GM19438 (cell line): ENCODE data around the gene COX20.
"Not testable (repeated sequence)": the region's sequence is repeated elsewhere in the genome, so short reads cannot be mapped to it uniquely, and the experiment has no call there.

Source experiments
- ATAC-seq: cut with Tn5 transposase; IDR thresholded peaks from one replicate; pipeline ENCODE4 v1.9.1; 2021; ENCODE audit warnings: low read depth; ENCODE audit not compliant: unreplicated experiment

Gene COX20, protein sequence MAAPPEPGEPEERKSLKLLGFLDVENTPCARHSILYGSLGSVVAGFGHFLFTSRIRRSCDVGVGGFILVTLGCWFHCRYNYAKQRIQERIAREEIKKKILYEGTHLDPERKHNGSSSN

DNA sequence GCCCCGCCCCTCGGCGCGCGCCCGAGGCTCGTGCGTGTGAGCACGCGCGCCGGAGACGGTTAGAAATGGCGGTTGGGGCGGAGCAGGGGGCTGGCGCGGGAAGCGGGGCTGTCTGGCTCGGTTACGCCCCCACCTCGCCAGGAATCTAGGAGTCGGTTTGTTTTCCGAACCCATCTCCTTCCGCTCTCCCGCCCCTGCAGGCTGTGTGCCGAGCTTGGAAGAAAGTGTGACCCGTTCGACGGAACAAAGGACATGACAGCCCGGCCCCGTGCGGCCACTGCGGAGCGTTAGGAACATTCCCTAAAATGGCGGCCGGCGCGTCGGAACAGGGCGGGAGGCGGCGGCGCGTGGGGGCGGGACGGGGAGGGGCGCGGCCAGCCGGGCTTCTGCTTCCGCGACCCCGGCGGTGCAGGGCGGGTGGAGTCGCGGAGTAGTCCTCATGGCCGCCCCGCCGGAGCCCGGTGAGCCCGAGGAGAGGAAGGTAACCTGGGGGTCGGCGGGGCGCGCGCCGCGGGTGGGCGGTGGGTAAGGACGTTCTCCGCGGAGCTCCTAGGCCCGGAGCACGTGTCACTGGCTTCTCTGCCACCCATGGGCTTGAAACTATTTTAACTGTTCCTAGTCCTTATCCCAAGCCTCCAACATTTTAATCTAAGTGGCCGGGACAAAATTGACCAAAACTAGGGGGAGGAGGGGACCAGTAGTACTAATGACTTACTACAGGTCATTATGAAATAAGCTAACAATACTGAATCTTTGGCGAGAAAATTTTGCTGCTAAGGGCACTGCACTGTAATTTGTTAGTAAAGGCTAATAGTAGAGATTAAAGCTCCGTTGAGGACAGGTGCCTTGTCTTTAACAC is at the start of gene COX20:
TSS of gene COX20 (plus strand) at position 383 of the 859 bp plus-strand sequence. CDS start at position 440, 57 bp downstream.
- ATAC-seq, result peak; percentile 56

DNA sequence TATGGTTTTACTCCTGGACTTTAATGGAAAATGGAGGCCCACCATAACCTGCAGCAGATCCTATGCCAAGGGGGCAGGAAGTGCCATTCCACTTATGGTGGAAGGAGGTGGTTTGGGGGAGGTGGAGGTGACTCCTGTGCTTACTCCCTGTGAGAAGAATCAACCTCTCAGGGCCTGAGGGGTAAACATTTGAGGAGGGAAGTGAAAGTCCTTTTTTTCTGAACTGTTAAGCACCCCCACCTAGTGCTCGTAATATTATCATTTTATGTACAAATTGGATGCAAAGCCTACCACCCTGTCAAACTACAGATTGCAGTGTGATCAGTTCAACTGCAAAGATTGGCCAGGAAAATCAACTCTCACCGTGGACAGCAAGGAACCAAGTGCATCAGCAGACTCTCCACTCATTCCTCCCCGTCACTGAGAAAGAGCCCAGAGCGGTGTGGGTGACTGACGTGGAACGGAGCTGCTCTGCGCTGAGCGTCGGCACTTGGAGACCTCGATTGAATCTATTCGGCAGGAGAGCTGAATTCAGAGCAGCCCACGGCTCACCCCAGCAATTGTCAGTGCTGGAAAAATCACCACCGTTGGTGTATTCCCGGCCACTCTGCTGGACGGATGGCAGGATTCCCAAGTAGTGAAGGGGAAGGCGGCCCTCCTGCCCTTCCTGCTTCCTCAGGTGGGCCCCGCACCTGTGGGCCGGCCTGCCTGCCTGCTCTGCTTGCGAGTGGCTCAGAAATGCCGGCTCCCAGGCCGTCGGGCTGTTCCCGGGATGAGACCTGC is 46.8 kb upstream of the COX20 start:
- ATAC-seq, result no peak

DNA sequence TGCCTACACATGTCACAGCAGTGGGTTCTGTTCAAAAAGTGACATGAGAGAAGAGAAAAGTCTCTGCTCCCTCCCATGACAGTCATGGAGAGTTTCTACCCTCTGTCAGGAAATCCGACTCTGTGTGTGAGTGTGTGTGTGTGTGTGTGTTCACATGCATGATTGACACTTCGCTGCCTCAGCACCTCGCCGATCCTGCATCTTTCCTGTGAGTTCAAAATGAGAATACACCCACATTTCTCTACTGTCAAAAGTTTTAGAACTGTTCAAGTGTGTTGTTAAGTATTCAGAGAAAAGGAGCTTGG is 46.2 kb upstream of the COX20 start:
- no peak for ATAC-seq

DNA sequence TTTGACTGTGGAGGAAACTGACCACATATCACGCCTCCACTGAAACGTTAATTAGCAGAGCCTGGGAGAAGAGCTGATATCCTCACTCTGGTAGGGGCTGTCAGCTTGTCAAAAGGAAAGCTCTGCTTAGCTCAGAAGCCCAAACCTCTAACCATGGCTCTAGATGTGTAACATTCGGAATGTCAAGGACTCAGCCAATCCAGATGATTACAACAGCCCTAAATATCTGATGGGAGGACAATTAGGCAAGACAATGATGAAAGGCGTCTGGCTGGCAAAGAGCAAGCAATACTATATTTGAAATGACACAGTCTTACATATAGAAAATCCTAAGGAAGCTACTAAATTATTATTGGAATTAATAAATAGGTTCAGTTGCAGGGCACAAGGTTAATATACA is 45.7 kb upstream of the COX20 start:
- no peak for ATAC-seq

DNA sequence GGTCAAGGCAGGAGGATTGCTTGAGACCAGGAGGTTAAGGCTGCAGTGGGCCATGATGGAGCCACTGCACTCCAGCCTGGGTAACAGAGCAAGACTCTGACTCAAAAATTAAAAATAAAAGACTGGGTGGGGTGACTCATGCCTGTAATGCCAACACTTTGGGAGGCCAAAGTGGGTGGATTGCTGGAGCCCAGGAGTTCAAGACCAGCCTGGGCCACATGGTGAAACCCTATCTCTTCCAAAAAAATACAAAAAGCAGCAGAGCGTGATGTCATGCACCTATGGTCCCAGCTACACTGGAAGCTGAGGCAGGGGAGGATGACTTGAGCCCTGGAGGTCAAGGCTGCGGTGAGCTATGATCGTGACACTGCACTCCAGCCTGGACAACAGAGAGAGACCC is 44.4 kb upstream of the COX20 start:
- ATAC-seq, result no peak

DNA sequence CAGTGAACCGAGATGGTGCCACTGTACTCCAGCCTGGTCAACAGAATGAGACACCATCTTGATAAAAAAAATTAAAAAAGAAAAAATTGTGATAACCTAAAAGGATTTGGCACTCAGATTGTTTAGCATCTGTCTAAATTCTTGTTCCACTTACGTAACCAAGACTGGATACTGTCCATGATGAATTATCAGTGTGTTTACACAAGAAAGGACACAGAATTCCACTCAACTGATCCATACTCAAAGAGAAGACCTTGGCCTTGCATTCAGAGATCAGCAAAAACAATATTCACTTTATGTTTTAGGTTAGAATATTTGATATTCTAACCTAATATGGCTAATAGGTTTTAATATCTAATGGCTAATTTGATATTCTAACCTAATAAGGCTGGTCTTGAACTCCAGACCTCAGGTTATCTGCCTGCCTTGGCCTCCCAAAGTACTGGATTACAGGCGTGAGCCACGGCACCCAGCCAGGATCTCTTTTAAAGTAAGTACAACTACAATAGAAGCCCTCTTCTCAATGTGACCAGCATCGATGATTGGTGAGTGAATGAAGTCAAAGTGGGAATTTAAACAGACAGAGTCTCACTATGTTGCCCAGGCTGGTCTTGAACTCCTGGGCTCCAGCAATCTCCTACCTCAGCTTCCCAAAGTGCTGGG is 43.1 kb upstream of the COX20 start:
- no peak for ATAC-seq

DNA sequence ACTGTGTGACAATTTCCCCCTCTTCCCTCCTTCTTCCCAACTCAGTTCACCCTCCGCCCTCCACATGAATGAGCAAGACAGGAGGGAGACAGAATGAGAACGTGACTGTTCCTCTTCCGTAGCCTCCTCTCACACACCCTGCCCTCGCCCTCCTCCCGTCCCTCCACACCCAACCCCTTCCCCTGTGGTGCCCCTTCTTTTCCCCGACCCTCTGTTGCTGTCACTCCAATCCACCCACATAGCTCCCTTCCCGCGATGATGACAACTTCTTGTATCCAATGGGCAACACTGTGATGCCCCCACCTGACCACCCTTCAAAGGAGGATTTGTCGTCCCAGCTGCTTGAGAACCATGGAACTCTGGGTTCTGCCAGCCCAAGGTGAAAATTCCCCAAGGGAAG is 41.4 kb upstream of the COX20 start:
- ATAC-seq, result no peak

DNA sequence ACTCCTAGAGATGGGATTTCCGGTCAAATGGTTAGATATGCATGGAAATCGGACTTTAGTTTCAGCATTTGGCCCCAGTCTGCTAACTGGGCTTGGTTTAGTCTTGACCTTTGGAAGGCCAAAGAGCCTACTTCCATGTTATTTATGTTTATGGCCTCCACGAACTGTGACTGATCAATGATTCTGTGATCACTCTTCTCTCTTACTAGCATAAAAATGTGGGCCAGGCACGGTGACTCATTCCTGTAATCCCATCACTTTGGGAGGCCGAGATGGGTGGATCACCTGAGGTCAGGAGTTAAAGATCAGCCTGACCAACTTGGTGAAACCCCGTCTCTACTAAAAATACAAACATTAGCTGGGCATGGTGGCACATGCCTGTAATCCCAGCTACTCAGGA is 40.9 kb upstream of the COX20 start:
- ATAC-seq, result not testable (repeated sequence)

DNA sequence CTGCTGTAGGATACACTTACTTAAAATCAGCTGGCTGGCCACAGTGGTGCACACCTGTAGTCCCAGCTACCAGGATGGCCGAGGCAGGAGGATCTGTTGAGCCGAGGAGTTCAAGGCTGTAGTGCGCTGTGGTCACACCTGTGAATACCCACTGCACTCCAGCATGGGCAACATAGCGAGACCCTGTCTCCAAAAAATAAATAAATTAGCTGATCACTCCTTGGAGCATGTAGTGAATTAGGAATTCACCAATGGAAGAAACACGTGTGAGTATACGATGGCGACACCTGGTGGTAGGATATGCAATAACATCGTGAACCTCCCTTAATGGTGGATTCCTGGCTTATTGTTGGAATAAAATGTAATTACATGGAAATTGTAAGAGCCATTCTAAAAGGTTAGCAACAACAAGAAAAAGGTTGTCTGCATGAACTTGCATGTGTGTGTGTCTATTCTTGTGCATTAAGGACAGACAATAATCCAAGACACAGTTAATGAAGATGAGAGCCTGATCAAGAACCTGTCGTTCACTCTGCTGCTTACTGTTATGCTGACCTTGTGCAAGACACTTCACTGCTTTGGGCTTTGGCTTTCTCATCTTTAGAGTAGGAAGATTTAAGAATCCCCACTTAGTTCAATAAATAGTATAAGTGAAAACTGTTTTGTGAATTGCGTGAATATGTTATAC is 38.6 kb upstream of the COX20 start:
- ATAC-seq, result no peak

DNA sequence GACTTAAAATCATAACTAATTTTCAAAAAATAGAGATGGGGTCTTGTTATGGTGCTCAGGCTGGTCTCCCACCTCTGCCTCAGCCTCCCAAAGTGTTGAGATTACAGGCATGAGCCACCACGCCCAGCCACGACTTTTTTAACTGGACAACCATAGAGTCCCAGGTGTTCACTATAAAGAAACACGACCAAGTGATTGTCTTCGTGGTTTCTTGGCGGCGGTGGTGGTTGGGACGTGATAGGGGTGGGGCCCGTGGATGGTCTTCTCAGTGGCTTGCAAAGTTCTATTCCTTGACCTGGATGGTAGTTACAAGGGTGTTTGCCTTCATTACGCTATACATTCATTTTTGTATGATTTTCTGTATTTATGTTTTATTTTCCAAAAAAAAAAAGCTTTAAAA is 34.6 kb upstream of the COX20 start:
- no peak for ATAC-seq

DNA sequence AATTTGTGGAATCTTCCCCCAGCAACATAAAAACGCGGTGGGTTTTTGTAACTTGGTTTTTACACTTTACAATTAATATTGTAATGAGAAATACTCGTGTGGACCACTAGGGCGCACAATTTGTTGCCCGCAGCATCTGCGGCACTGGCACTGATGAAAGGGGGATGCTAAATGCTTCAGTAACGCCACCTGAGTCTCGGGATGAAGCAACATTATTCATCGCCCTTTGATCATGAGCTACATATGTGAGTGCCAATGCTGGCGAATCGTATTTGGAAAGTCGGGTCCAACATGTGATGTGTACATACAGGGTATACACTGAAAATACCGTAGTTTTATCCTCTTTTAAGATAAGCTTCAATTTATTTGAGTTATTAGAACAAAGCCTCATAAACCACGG is 34.2 kb upstream of the COX20 start:
- ATAC-seq, result peak; percentile 70

DNA sequence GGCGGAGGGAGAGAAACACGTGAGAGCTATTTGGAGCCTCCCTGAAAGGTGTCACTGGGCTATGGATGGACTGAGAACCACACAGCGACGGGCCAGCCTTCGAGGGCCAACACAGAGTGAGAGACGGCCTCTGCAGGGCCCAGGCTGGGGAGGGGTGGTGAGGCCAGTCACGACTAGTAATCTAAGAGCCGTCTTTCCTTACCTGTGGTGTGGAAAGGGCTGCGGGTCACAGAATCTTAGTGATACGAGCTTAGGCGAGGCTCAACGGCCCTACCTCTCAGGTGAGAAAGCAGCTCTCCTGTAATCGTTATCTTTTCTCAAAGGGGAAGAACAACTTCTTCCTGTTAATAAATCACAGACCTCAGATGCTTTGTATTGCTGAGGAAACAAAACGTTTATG is 33.4 kb upstream of the COX20 start:
- no peak for ATAC-seq

DNA sequence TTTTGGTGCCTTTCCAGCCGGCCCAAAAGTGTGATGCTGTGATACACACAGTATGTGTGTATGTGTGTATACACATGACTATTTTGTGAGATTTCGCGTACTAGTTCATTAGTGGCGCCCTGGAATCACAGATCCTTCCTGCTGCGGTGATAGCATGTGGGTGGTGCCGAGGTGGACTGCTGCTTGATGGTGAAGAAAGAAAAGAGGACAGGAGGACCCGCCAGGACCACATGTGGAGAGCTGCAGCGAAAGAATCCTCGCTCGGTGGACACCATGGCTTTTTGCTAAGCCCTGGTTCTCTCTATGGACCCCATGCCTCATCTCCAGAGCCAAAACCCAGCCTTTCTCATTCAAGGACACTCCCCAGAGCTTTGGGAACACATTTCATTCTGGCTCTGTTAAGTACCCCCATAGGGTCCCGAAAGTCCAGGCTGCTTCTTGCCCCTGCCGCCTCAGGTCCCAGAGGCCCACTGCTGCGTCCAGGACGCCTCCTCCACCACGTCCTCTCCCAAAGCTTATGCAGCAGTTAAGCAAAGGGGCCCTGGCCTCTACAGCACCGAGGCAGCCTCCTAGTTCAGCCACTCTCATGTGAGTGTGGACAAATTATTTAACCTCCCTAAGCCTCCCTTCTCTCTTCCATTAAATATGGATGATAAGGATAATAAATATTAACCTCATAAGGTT is 32.8 kb upstream of the COX20 start:
- no peak for ATAC-seq

DNA sequence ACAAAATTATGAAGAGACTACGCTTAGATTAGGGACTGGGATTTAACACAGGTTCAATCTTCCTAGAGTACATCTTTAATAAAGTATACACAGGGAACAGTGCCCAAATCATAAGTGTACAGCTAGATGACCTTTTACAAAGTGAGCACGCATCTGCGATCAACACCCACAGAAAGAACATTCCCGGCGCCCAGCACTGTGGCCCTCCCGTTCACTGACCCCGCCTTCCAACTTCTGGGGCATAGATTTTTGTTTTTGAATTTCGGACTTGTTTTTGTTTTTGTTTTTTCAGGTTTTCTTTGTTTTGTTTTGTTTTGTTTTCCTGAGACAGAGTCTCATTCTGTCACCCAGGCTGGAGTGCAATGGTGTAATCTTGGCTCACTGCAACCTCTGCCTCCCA is 30.6 kb upstream of the COX20 start:
- no peak for ATAC-seq

DNA sequence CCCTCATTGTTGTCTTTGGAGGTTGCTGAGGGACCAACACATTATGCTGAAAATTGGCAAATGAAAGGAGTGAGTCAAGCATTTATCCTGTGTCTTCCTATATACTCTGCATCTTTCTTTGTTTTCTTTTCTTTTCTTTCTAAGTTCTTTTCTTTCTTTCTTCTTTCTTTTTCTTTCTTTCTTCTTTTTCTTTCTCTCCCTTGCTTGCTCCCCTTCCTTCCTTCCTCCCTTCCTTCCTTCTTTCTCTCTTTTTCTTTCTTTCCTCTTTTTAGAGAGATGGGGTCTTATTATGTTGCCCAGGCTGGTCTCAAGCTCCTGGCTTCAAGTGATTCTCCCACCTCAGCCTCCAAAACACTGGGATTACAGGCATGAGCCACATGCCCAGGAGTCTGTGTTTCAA is 28.3 kb upstream of the COX20 start:
- no peak for ATAC-seq

DNA sequence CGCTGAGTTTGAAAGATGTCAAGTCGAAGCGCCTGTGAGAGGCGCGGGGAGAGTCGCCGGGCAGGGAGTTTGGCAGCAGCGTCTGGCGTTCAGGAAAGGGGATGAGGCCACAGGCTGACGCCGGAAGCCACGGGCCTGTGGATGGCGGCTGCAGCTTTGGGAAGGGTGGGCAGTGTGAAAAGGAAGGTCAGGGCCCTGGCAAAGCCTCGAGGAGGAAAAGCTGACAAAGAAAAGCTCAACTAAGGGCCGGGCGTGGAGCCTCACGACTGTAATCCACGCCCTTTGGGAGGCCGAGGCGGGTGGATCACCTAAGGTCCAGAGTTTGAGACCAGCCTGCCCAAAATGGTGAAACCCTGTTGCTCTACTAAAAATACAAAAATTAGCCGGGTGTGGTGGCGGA is 25.2 kb upstream of the COX20 start:
- ATAC-seq, result no peak

DNA sequence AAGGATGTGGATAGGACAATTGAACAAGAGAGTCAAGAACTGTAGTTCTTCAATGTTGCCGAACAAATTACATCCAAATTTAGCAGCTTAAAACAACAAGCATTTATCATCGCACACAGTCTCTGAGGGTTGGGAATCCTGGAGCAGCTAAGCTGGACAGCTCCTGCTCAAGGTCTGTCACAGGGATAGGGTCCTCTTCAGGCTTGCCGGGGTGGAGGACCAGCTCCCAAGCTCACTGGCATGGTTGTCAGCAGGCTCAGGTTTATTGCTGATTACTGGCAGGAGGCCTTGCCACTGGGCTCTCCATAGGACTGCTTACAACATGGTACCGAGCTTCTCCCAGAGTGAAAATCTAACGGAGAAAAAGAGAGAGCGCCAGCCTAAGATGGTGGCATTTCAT is 22.1 kb upstream of the COX20 start:
- ATAC-seq, result no peak

DNA sequence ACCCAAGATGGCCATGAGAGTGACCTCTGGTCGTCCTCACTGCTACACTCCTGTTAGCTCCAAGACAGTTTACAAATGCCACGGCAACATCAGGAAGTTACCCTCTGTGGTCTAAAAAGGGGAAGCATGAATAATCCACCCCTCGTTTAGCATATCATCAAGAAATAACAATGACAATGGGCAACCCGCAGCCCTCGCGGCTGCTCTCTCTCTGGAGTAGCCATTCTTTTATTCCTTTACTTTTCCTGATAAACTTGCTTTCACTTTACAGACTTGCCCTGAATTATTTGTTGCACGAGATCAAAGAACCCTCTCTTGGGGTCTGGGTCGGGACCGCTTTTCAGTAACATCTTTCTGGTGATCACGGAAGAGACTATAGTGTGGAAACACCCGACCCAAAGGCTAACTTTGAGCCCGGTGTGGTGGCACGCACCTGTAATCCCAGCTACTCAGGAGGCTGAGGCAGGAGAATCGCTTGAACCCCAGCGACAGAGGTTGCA is 19.8 kb upstream of the COX20 start:
- ATAC-seq, result no peak

DNA sequence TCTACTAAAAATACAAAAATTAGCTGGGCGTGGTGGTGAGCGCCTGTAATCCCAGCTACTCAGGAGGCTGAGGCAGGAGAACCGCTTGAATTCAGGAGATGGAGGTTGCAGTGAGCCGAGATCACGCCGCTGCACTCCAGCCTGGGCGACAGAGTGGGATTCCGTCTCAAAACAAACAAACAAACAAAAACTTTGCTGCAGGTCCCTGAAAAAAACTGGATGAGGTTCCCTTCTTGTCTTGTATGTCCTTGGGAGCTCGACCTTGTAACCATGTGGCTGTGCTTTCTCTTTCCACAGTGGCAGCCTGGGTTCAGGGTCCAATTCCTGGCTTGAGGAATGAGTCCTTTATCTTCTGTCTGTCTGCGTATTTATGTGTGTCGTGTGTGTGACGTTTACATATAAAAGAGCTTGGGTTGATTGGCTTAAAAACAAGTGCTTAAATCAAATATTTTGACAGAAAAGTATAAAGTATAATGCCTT is 18.0 kb upstream of the COX20 start:
- no peak for ATAC-seq

DNA sequence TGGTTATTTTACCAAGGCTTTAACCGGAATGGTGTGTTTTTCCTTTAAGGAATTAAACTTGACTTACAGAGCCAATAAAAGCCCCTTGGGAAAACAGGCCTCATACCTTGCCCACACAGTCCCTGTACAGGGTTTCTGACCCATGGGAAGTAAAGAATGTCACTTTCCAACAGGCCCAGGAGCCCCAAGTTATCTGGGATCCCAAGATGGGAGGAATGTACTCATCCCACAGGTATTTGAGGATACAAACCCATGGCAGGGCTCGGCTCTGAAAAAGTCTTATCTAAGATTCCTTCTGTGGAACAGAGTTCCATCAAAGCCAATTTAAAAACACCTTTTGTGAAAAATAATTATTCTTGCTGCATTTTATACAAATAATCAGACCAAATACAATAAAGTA is 15.3 kb upstream of the COX20 start:
- no peak for ATAC-seq
